ENCODE results near the gene SLC18A3. TPM values are rescaled to one million over a fixed set of nuclear protein-coding genes. Genes with fewer than 3 reads are reported as not detected.

SLC18A3 gene
- total and polyA plus RNA-seq, 2 experiments from 2014 or later = 1.4 to 4.3 TPM

GRCh38 chr10:49609283-49610113 is 612 bp upstream of the SLC18A3 start:
- Histone ChIP-seq H3K79me2 (no peaks in the 10 kb centered on the region), H3K4me3 (peak overlapping the region; percentile 20), H3K9me2 (replicated peaks; ENCODE audit: insufficient read depth) (no peaks in the 10 kb centered on the region), H4K20me1 (ENCODE audit: insufficient read depth, poor library complexity, severe bottlenecking) (no peaks in the 10 kb centered on the region), H3K9me3 (ENCODE audit: low read depth) (no peaks in the 10 kb centered on the region), H3K4me1 (ENCODE audit: insufficient read depth) (peaks cover 10% of the 10 kb centered on the region), H2AFZ (peak overlapping the region; percentile 56), H3K36me3 (replicated peaks; ENCODE audit: insufficient read depth, low read depth) (no peaks in the 10 kb centered on the region), H3K4me2 (peak overlapping the region; percentile 84), H3K27me3 (peaks cover 79% of the 10 kb centered on the region), H3K27ac (no peak overlapping the region)
- under 1% methylated on average over 26 of the region's 62 CpGs for WGBS (ENCODE audit: low lambda C conversion rate, missing lambda C conversion rate)
- no peak for DNase-seq (ENCODE audit: low spot score)
- TF ChIP-seq EZH2 (IDR thresholded peaks at IDR 0.05; ENCODE audit: borderline replicate concordance) (peak; percentile 58), CTCF (IDR thresholded peaks at IDR 0.05; ENCODE audit: poor library complexity) (no peak), EZH2phosphoT487 (IDR thresholded peaks at IDR 0.05; ENCODE audit: low read depth, severe bottlenecking, unreplicated experiment) (no peak)

GRCh38 chr10:49610458-49611165 is 502 bp downstream of the SLC18A3 start:
- Histone ChIP-seq H3K9me3 (ENCODE audit: low read depth) (no peaks in the 10 kb centered on the region), H4K20me1 (ENCODE audit: insufficient read depth, poor library complexity, severe bottlenecking) (no peaks in the 10 kb centered on the region), H3K27me3 (peaks cover 89% of the 10 kb centered on the region), H3K4me2 (peak overlapping the region; percentile 84), H3K27ac (no peak overlapping the region), H3K9me2 (replicated peaks; ENCODE audit: insufficient read depth) (no peaks in the 10 kb centered on the region), H3K79me2 (no peaks in the 10 kb centered on the region), H3K4me1 (ENCODE audit: insufficient read depth) (peaks cover 10% of the 10 kb centered on the region), H3K36me3 (replicated peaks; ENCODE audit: insufficient read depth, low read depth) (no peaks in the 10 kb centered on the region), H2AFZ (peak overlapping the region; percentile 56), H3K4me3 (no peak overlapping the region)
- WGBS (ENCODE audit: low lambda C conversion rate, missing lambda C conversion rate) = 9% methylated on average over 54 of the region's 72 CpGs
- TF ChIP-seq CTCF (IDR thresholded peaks at IDR 0.05; ENCODE audit: poor library complexity) (no peak), EZH2phosphoT487 (IDR thresholded peaks at IDR 0.05; ENCODE audit: low read depth, severe bottlenecking, unreplicated experiment) (peak; percentile 56), EZH2 (IDR thresholded peaks at IDR 0.05; ENCODE audit: borderline replicate concordance) (peak; percentile 67)
- no peak for DNase-seq (ENCODE audit: low spot score)

- peak overlapping the region; percentile 84 for H3K4me2 ChIP-seq
- H3K79me2 ChIP-seq = no peaks in the 10 kb centered on the region
- H2AFZ ChIP-seq = no peak overlapping the region
- peaks cover 10% of the 10 kb centered on the region for H3K4me1 ChIP-seq (ENCODE audit: insufficient read depth)
- TF ChIP-seq CTCF (IDR thresholded peaks at IDR 0.05; ENCODE audit: poor library complexity) (no peak), EZH2 (IDR thresholded peaks at IDR 0.05; ENCODE audit: borderline replicate concordance) (peak; percentile 84), EZH2phosphoT487 (IDR thresholded peaks at IDR 0.05; ENCODE audit: low read depth, severe bottlenecking, unreplicated experiment) (peak; percentile 36)
- no peak overlapping the region for H3K27ac ChIP-seq
- no peak overlapping the region for H3K4me3 ChIP-seq
- 9% methylated on average over 62 of the region's 63 CpGs for WGBS (ENCODE audit: low lambda C conversion rate, missing lambda C conversion rate)
- no peak for DNase-seq (ENCODE audit: low spot score)
- no peaks in the 10 kb centered on the region for H3K9me2 ChIP-seq (replicated peaks; ENCODE audit: insufficient read depth)
- peaks cover 95% of the 10 kb centered on the region for H3K27me3 ChIP-seq
- H3K9me3 ChIP-seq (ENCODE audit: low read depth) = no peaks in the 10 kb centered on the region
- H4K20me1 ChIP-seq (ENCODE audit: insufficient read depth, poor library complexity, severe bottlenecking) = no peaks in the 10 kb centered on the region
- H3K36me3 ChIP-seq (replicated peaks; ENCODE audit: insufficient read depth, low read depth) = no peaks in the 10 kb centered on the region
These were observed 1.2 kb downstream of the SLC18A3 start for GRCh38 chr10:49611166-49611815.
